HEK293 (cell line): ENCODE results near the gene TDRD10.

Experiments used
- CTCF ChIA-PET: fragments of 350-600 bp; formaldehyde crosslinking; extraction: SDS; loops from one replicate; lab custom pipeline; 2021; ENCODE audit warnings: antibody characterized with exemption; lab: Yijun Ruan, JAX
- POLR2A ChIA-PET: fragments of 300-600 bp; formaldehyde crosslinking; extraction: SDS; loops from one replicate; lab custom pipeline; 2020; ENCODE audit warnings: antibody characterized with exemption, inconsistent platforms; lab: Yijun Ruan, JAX
- H3K27ac ChIP-seq: fragments of 200-500 bp; sonication (Bioruptor generic); 2 replicates; pipeline ENCODE4 v1.5.1; 2014; ENCODE audit warnings: low read depth, low read length, control low read depth, inconsistent platforms; ENCODE audit errors: extremely low read depth
- H3K36me3 ChIP-seq, 2 experiments: fragments of 200-500 bp in 1 of 2; sonication (Bioruptor generic) in 1 of 2; 1 replicate in 1 of 2; 2 replicates in 1 of 2; pipeline ENCODE4 v1.5.1; 2014 to 2017; ENCODE audit warnings: inconsistent platforms in 2 of 2, low read length in 2 of 2; ENCODE audit not compliant: control insufficient read depth in 2 of 2, insufficient read depth in 1 of 2
- H3K4me1 ChIP-seq: fragments of 200-500 bp; sonication (Bioruptor generic); 2 replicates; pipeline ENCODE4 v1.5.1; 2014; ENCODE audit warnings: mild to moderate bottlenecking, low read length, inconsistent platforms; ENCODE audit not compliant: control insufficient read depth, insufficient read depth
- H3K4me3 ChIP-seq: 2 replicates; pipeline ENCODE4 v1.5.1; 2011; ENCODE audit warnings: low read depth, mild to moderate bottlenecking, control low read depth, low read length, moderate library complexity
- H3K9me3 ChIP-seq: fragments of 200-500 bp; sonication (Bioruptor generic); 2 replicates; pipeline ENCODE4 v1.5.1; 2014; ENCODE audit warnings: low read depth, low read length, inconsistent platforms; ENCODE audit not compliant: control insufficient read depth, insufficient read depth
- GLIS2 ChIP-seq: fragments of 450-650 bp; formaldehyde crosslinking; IDR thresholded peaks from 2 replicates; pipeline ENCODE4 v1.5.1; 2016; ENCODE audit warnings: missing biosample characterization, missing genetic modification characterization
- KLF1 ChIP-seq: fragments of 450-650 bp; formaldehyde crosslinking; IDR thresholded peaks from 2 replicates; pipeline ENCODE4 v1.5.1; 2016; ENCODE audit warnings: missing biosample characterization, missing genetic modification characterization
- KLF10 ChIP-seq: fragments of 450-650 bp; IDR thresholded peaks from 2 replicates; pipeline ENCODE4 v1.5.1; 2018; ENCODE audit warnings: missing biosample characterization, mild to moderate bottlenecking, missing genetic modification characterization
- KLF9 ChIP-seq: fragments of 450-650 bp; formaldehyde crosslinking; IDR thresholded peaks from 2 replicates; pipeline ENCODE4 v1.5.1; 2016; ENCODE audit warnings: missing biosample characterization, missing genetic modification characterization, low read depth
- OSR2 ChIP-seq: fragments of 450-650 bp; formaldehyde crosslinking; IDR thresholded peaks from 2 replicates; pipeline ENCODE4 v1.5.1; 2016; ENCODE audit warnings: missing biosample characterization, missing genetic modification characterization
- OVOL3 ChIP-seq: fragments of 450-650 bp; formaldehyde crosslinking; IDR thresholded peaks from 2 replicates; pipeline ENCODE4 v1.5.1; 2016; ENCODE audit warnings: missing biosample characterization, missing genetic modification characterization
- ZBTB48 ChIP-seq: fragments of 450-650 bp; formaldehyde crosslinking; IDR thresholded peaks from 2 replicates; pipeline ENCODE4 v1.5.1; 2016; ENCODE audit warnings: missing biosample characterization, missing genetic modification characterization
- ZNF24 ChIP-seq: fragments of 450-650 bp; formaldehyde crosslinking; IDR thresholded peaks from 2 replicates; pipeline ENCODE4 v1.5.1; 2016; ENCODE audit warnings: missing biosample characterization, missing genetic modification characterization
- ZNF341 ChIP-seq: fragments of 450-650 bp; formaldehyde crosslinking; IDR thresholded peaks from 2 replicates; pipeline ENCODE4; 2016; ENCODE audit warnings: low read depth, missing biosample characterization, missing genetic modification characterization
- ZNF350 ChIP-seq: fragments of 450-650 bp; formaldehyde crosslinking; IDR thresholded peaks from 2 replicates; pipeline ENCODE4 v1.5.0; 2017; ENCODE audit warnings: missing biosample characterization, mild to moderate bottlenecking, missing genetic modification characterization
- ZNF404 ChIP-seq: fragments of 450-650 bp; formaldehyde crosslinking; IDR thresholded peaks from 2 replicates; pipeline ENCODE4 v1.5.1; 2017; ENCODE audit warnings: missing biosample characterization, missing genetic modification characterization
- ZNF510 ChIP-seq: fragments of 450-650 bp; formaldehyde crosslinking; IDR thresholded peaks from 2 replicates; pipeline ENCODE4 v1.5.1; 2018; ENCODE audit warnings: mild to moderate bottlenecking, missing genetic modification characterization, missing biosample characterization; ENCODE audit not compliant: insufficient replicate concordance
- ZNF521 ChIP-seq: fragments of 450-650 bp; formaldehyde crosslinking; IDR thresholded peaks from 2 replicates; pipeline ENCODE4 v1.5.1; 2017; ENCODE audit warnings: missing biosample characterization, mild to moderate bottlenecking, missing genetic modification characterization
- ZNF529 ChIP-seq: fragments of 450-650 bp; formaldehyde crosslinking; IDR thresholded peaks from 2 replicates; pipeline ENCODE4 v1.5.1; 2017; ENCODE audit warnings: missing genetic modification characterization, missing biosample characterization; ENCODE audit not compliant: insufficient replicate concordance
- ZNF629 ChIP-seq: fragments of 450-650 bp; formaldehyde crosslinking; IDR thresholded peaks from 2 replicates; pipeline ENCODE4 v1.5.1; 2017; ENCODE audit warnings: missing biosample characterization, missing genetic modification characterization
- ZNF658 ChIP-seq: fragments of 450-650 bp; formaldehyde crosslinking; IDR thresholded peaks from 2 replicates; pipeline ENCODE4; 2016; ENCODE audit warnings: missing biosample characterization, missing genetic modification characterization
- ZNF791 ChIP-seq: fragments of 450-650 bp; formaldehyde crosslinking; IDR thresholded peaks from 2 replicates; pipeline ENCODE4 v1.5.1; 2016; ENCODE audit warnings: missing biosample characterization, missing genetic modification characterization
- ZSCAN16 ChIP-seq: fragments of 450-650 bp; formaldehyde crosslinking; IDR thresholded peaks from 2 replicates; pipeline ENCODE4 v1.5.1; 2016; ENCODE audit warnings: missing biosample characterization, missing genetic modification characterization
- TF ChIP-seq, protein P1 (sequence below): fragments of 450-650 bp; formaldehyde crosslinking; conservative IDR thresholded peaks from 2 replicates; pipeline ENCODE4 v1.5.1; 2016; ENCODE audit warnings: low read depth, missing biosample characterization, missing genetic modification characterization
- TF ChIP-seq, protein P2 (sequence below): fragments of 450-650 bp; formaldehyde crosslinking; IDR thresholded peaks from 2 replicates; pipeline ENCODE4 v1.5.1; 2016; ENCODE audit warnings: missing biosample characterization, missing genetic modification characterization
- TF ChIP-seq, protein P3 (sequence below): fragments of 450-650 bp; formaldehyde crosslinking; IDR thresholded peaks from 2 replicates; pipeline ENCODE4 v1.5.1; 2016; ENCODE audit warnings: missing biosample characterization, missing genetic modification characterization
- TF ChIP-seq, protein P4 (sequence below): fragments of 450-650 bp; formaldehyde crosslinking; conservative IDR thresholded peaks from 2 replicates; pipeline ENCODE4 v1.5.1; 2016; ENCODE audit warnings: low read depth, missing biosample characterization, missing genetic modification characterization

The TDRD10 gene, protein sequence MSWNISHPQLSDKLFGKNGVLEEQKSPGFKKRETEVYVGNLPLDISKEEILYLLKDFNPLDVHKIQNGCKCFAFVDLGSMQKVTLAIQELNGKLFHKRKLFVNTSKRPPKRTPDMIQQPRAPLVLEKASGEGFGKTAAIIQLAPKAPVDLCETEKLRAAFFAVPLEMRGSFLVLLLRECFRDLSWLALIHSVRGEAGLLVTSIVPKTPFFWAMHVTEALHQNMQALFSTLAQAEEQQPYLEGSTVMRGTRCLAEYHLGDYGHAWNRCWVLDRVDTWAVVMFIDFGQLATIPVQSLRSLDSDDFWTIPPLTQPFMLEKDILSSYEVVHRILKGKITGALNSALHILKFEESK

DNA sequence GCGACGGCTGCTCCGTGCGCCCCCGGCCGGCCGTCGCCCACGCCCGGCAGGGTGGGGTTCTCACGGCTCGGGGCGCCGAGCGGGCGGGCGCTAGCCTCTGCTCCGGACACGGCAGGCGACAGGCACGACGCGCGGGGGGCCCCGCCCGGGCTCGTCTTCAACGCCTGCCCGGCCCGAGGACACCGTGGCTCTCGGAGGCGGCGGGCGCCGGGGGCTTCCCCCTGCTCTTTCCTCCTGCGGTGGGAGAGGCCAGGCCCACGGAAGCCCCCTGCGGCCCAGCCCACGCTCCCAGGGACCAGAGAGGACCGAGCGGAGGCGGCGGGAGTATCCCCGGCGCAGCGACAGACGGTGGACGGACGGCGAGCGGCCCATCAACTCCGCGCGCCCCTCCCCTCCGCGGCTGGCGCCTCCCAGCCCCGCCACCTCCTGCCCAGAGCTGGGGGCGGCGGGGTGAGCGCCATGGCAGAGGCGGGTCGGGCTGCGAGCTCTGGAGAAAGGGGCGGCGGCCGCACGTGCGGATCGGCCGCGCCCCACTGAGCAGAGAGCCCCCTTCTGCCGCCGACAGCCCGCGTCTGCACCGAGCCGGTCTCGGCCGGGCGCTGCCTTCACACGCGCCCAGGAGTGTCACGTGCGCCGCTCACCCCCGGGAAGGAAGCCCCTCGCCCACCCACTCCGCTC lies at the start of gene TDRD10, which contains the start of gene SHE:
Gene TDRD10 (plus strand): TSS at position 154 of the 678 bp plus-strand sequence. CDS start 4,685 bp downstream, outside the sequence.
Gene SHE (minus strand): TSS at position 347 of the 678 bp plus-strand sequence. CDS start 386 bp downstream, outside the sequence.
- no peak within 1 kb of the TSS for H3K4me3 ChIP-seq
- H3K4me1 ChIP-seq: no peaks in the 10 kb centered on the region
- TF ChIP-seq ZBTB48 (no peak), ZNF521 (tag by site-specific recombination) (no peak), ZNF658 (tag by site-specific recombination) (no peak), ZNF341 (tag by site-specific recombination) (no peak), ZNF404 (tag by site-specific recombination) (no peak), ZNF24 (tag by site-specific recombination) (no peak), ZNF791 (tag by site-specific recombination) (no peak), GLIS2 (tag by site-specific recombination) (no peak), ZNF510 (no peak), KLF1 (no peak), ZSCAN16 (tag by site-specific recombination) (no peak), ZNF529 (tag by site-specific recombination) (no peak), OSR2 (tag by site-specific recombination) (no peak), OVOL3 (tag by site-specific recombination) (no peak)
- TF ChIP-seq, protein P1, sequence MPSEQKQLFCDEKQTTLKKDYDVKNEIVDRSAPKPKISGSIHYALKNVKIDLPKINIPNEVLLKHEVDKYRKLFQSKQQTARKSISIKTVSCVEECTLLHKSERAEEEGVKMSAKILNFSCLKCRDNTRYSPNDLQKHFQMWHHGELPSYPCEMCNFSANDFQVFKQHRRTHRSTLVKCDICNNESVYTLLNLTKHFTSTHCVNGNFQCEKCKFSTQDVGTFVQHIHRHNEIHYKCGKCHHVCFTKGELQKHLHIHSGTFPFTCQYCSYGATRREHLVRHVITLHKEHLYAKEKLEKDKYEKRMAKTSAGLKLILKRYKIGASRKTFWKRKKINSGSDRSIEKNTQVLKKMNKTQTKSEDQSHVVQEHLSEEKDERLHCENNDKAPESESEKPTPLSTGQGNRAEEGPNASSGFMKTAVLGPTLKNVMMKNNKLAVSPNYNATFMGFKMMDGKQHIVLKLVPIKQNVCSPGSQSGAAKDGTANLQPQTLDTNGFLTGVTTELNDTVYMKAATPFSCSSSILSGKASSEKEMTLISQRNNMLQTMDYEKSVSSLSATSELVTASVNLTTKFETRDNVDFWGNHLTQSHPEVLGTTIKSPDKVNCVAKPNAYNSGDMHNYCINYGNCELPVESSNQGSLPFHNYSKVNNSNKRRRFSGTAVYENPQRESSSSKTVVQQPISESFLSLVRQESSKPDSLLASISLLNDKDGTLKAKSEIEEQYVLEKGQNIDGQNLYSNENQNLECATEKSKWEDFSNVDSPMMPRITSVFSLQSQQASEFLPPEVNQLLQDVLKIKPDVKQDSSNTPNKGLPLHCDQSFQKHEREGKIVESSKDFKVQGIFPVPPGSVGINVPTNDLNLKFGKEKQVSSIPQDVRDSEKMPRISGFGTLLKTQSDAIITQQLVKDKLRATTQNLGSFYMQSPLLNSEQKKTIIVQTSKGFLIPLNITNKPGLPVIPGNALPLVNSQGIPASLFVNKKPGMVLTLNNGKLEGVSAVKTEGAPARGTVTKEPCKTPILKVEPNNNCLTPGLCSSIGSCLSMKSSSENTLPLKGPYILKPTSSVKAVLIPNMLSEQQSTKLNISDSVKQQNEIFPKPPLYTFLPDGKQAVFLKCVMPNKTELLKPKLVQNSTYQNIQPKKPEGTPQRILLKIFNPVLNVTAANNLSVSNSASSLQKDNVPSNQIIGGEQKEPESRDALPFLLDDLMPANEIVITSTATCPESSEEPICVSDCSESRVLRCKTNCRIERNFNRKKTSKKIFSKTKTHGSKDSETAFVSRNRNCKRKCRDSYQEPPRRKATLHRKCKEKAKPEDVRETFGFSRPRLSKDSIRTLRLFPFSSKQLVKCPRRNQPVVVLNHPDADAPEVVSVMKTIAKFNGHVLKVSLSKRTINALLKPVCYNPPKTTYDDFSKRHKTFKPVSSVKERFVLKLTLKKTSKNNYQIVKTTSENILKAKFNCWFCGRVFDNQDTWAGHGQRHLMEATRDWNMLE (tag by site-specific recombination): no peak
- ChIA-PET POLR2A (no interaction called here), CTCF (no interaction called here)
- H3K27ac ChIP-seq: no peak within 1 kb of the TSS; the same call in 1 of the 2 replicates
- H3K9me3 ChIP-seq: no peaks in the 10 kb centered on the region
- H3K36me3 ChIP-seq: no peaks in the 10 kb centered on the region

DNA sequence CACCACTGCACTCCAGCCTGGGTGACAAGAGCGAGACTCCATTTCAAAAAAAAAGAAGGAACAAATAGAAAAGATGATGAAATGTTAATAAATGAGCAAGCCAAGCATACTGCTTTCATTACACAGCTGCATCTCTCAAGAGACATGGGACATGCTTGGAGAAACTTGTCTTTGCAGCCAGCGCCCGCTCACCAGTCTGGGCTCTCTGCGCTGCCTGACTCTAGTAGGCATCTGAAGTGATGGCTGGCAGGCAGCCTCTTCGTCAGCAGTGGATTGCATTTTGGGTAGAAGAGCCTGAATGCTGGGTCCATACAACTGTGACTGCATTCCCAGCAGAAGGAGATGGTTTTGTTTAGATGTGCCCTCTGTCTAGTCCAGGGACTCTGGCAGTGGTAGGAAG lies 48.9 kb upstream of the TDRD10 start:
- POLR2A ChIA-PET: no interaction called here
- Histone ChIP-seq H3K36me3 (no peaks in the 10 kb centered on the region), H3K4me3 (no peak overlapping the region), H3K4me1 (no peaks in the 10 kb centered on the region; the same call in 1 of the 2 replicates), H3K27ac (no peak overlapping the region), H3K9me3 (no peaks in the 10 kb centered on the region)
- CTCF ChIA-PET: interaction anchor here (0.6 to 1.1 kb wide), 3 partner anchors 29 to 105 kb away, joined by 3 read pairs; no protein-coding TSS in a partner anchor
- TF ChIP-seq, protein P2, sequence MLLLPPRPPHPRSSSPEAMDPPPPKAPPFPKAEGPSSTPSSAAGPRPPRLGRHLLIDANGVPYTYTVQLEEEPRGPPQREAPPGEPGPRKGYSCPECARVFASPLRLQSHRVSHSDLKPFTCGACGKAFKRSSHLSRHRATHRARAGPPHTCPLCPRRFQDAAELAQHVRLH (tag by site-specific recombination): no peak
- TF ChIP-seq KLF9 (tag by site-specific recombination) (no peak), ZNF629 (tag by site-specific recombination) (no peak), OVOL3 (tag by site-specific recombination) (no peak), KLF10 (tag by site-specific recombination) (no peak), ZNF350 (tag by site-specific recombination) (no peak)
- TF ChIP-seq, protein P3, sequence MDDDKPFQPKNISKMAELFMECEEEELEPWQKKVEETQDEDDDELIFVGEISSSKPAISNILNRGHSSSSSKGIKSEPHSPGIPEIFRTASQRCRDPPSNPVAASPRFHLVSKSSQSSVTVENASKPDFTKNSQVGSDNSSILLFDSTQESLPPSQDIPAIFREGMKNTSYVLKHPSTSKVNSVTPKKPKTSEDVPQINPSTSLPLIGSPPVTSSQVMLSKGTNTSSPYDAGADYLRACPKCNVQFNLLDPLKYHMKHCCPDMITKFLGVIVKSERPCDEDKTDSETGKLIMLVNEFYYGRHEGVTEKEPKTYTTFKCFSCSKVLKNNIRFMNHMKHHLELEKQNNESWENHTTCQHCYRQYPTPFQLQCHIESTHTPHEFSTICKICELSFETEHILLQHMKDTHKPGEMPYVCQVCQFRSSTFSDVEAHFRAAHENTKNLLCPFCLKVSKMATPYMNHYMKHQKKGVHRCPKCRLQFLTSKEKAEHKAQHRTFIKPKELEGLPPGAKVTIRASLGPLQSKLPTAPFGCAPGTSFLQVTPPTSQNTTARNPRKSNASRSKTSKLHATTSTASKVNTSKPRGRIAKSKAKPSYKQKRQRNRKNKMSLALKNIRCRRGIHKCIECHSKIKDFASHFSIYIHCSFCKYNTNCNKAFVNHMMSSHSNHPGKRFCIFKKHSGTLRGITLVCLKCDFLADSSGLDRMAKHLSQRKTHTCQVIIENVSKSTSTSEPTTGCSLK: no peak
- TF ChIP-seq, protein P4, sequence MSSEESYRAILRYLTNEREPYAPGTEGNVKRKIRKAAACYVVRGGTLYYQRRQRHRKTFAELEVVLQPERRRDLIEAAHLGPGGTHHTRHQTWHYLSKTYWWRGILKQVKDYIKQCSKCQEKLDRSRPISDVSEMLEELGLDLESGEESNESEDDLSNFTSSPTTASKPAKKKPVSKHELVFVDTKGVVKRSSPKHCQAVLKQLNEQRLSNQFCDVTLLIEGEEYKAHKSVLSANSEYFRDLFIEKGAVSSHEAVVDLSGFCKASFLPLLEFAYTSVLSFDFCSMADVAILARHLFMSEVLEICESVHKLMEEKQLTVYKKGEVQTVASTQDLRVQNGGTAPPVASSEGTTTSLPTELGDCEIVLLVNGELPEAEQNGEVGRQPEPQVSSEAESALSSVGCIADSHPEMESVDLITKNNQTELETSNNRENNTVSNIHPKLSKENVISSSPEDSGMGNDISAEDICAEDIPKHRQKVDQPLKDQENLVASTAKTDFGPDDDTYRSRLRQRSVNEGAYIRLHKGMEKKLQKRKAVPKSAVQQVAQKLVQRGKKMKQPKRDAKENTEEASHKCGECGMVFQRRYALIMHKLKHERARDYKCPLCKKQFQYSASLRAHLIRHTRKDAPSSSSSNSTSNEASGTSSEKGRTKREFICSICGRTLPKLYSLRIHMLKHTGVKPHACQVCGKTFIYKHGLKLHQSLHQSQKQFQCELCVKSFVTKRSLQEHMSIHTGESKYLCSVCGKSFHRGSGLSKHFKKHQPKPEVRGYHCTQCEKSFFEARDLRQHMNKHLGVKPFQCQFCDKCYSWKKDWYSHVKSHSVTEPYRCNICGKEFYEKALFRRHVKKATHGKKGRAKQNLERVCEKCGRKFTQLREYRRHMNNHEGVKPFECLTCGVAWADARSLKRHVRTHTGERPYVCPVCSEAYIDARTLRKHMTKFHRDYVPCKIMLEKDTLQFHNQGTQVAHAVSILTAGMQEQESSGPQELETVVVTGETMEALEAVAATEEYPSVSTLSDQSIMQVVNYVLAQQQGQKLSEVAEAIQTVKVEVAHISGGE (tag by site-specific recombination): no peak
